DND-41 (cell line): Measurements from ENCODE around the gene OGFOD1.

Source experiments
- CTCF ChIP-seq: IDR thresholded peaks from 2 replicates; pipeline ENCODE4 v1.5.1; 2012; ENCODE audit warnings: borderline replicate concordance, low read length, moderate library complexity, mild to moderate bottlenecking; ENCODE audit not compliant: poor library complexity, severe bottlenecking; ENCODE audit errors: extremely low read depth
- EZH2 ChIP-seq: IDR thresholded peaks from 3 replicates; pipeline ENCODE4 v1.6.1; 2012; ENCODE audit warnings: borderline replicate concordance, low read depth, mild to moderate bottlenecking, moderate library complexity, low read length, inconsistent platforms; ENCODE audit not compliant: severe bottlenecking

GRCh38 chr16:56419740-56420548 lies 31.4 kb upstream of the OGFOD1 start:
- TF ChIP-seq CTCF: no peak
- no peak for TF ChIP-seq EZH2
